ENCODE measurements around the gene LEF1.
"Not testable (repeated sequence)": the region's sequence is repeated elsewhere in the genome, so short reads cannot be mapped to it uniquely, and the experiment has no call there.

Gene LEF1

GRCh38 chr4:108018040-108018883, 150.5 kb downstream of the LEF1 start:
- H3K4me3 ChIP-seq = no peak overlapping the region
- no peak overlapping the region for H3K27ac ChIP-seq

- no peak overlapping the region for H3K4me3 ChIP-seq
- H3K27ac ChIP-seq = no peak overlapping the region
Observed at GRCh38 chr4:108013955-108014354, 154.8 kb downstream of the LEF1 start.

GRCh38 chr4:108013327-108013726, 155.4 kb downstream of the LEF1 start:
- Histone ChIP-seq H3K27ac (no peak overlapping the region), H3K4me3 (no peak overlapping the region)

GRCh38 chr4:108012382-108012781, 156.3 kb downstream of the LEF1 start:
- not testable (repeated sequence) for H3K4me3 ChIP-seq, H3K27ac ChIP-seq

GRCh38 chr4:108010167-108010566, 158.6 kb downstream of the LEF1 start:
- H3K27ac ChIP-seq = no peak overlapping the region
- no peak overlapping the region for H3K4me3 ChIP-seq

- Histone ChIP-seq H3K4me3 (no peak overlapping the region), H3K27ac (no peak overlapping the region)
Observed at GRCh38 chr4:108008721-108009120, 160.0 kb downstream of the LEF1 start.

- Histone ChIP-seq H3K4me3 (no peak overlapping the region), H3K27ac (no peak overlapping the region)
Observed at GRCh38 chr4:108007984-108008383, 160.7 kb downstream of the LEF1 start.

GRCh38 chr4:108006361-108006760, 162.4 kb downstream of the LEF1 start:
- H3K27ac ChIP-seq = no peak overlapping the region
- H3K4me3 ChIP-seq = no peak overlapping the region

GRCh38 chr4:108005807-108006206, 162.9 kb downstream of the LEF1 start:
- no peak overlapping the region for H3K4me3 ChIP-seq
- H3K27ac ChIP-seq = no peak overlapping the region

- Histone ChIP-seq H3K4me3 (no peak overlapping the region), H3K27ac (no peak overlapping the region)
Observed at GRCh38 chr4:108004646-108005045, 164.1 kb downstream of the LEF1 start.

GRCh38 chr4:108003982-108004515, 164.7 kb downstream of the LEF1 start:
- no peak overlapping the region for H3K27ac ChIP-seq
- H3K4me3 ChIP-seq = no peak overlapping the region

- no peak overlapping the region for H3K27ac ChIP-seq
- no peak overlapping the region for H3K4me3 ChIP-seq
Observed at GRCh38 chr4:108001540-108002135, 167.1 kb downstream of the LEF1 start.

GRCh38 chr4:107999932-108000539, 168.7 kb downstream of the LEF1 start:
- Histone ChIP-seq H3K4me3 (no peak overlapping the region), H3K27ac (no peak overlapping the region)

- H3K27ac ChIP-seq = peak overlapping the region in 11 of 21 experiments; percentile 1 to 73 (median 32)
Observed at GRCh38 chr4:107997794-107998193, 170.9 kb downstream of the LEF1 start.

More at GRCh38 chr4:107997794-107998193, 170.9 kb downstream of the LEF1 start:
- H3K4me3 ChIP-seq = no peak overlapping the region

Measured in skin epidermis (tissue), 12 donors.